ENCODE data around the gene PM20D2. TPM values are rescaled to one million over a fixed set of nuclear protein-coding genes. Genes with fewer than 3 reads are reported as not detected.

PM20D2 gene
- 3.1 and 4.6 TPM in 2 replicates for total RNA-seq

GRCh38 chr6:89145956-89146717, at the start of gene PM20D2:
PM20D2 (plus strand) TSS chr6:89146055; CDS start chr6:89146145, 90 bp downstream.

DNA sequence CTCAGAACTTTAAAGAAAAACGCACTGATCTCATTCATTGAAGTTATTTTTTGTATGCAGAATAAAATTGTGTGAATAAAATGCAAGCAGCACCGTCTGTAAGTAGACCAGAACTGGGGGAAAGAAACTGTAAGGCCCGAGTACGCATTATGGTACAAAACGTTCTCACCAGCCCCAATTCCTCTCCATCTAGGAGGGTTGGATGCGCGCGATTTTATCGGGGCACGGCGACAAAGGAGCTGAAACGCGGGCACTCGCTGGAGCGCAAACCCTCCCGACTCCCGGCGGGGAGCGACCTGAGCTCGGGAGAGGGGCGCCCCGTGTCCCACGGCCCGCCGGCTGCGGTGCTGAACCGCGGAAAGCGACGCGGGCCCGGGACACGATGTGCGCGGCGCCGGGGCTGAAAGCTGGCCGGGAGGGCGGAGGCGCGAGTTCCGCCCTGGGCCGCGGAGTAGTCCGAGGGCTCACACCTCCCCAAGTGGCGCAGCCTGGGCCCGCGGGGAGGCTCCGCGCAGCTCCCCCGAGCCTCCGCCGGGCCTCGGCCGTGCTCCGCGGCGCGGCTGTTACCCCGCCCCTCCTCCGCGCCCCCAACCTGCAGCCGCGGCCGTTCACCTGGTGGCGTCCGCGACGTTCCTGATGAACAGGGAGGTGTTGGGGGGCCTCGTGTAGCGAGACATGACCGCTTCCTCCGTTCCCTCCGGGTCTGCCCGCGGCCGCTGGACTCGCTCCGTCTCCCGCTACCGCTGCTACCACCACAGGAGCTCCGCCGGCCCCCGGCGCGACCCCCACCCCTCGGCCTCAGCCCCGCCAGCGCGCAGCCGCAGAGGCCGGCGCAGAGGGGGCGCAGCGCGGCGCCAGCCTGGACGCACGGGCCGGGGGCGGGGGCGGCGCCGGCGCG, 28.4 kb upstream of the PM20D2 start, which contains the start of gene SRSF12:
TSS of gene SRSF12 (minus strand) at position 861 of the 898 bp plus-strand sequence. CDS start at position 677, 184 bp downstream.

Other genes starting within 250 kb of the PM20D2 start
- gene RNGTT, start 182.4 kb upstream of the PM20D2 start, total RNA-seq, result 22.2 and 25.1 TPM in 2 replicates
- gene PNRC1, start 65.3 kb upstream of the PM20D2 start, total RNA-seq, result 113 and 121 TPM in 2 replicates
- 0.52 and 0.65 TPM in 2 replicates for gene SRSF12, start 28.0 kb upstream of the PM20D2 start, total RNA-seq
- not detected in 2 replicates for gene GABRR1, start 71.3 kb downstream of the PM20D2 start, total RNA-seq
- 0.13 and 0.32 TPM in 2 replicates for gene GABRR2, start 169.2 kb downstream of the PM20D2 start, total RNA-seq
- gene UBE2J1, start 206.7 kb downstream of the PM20D2 start, total RNA-seq, result 44.9 and 51.0 TPM in 2 replicates

Measured in articular chondrocyte of knee joint (primary cell).